ENCODE results near the gene PARL. TPM values are rescaled to one million over a fixed set of nuclear protein-coding genes. Genes with fewer than 3 reads are reported as not detected.

Gene PARL
- total and polyA plus RNA-seq, 8 donors = 39.6 to 58.3 (median 50.3) TPM

DNA sequence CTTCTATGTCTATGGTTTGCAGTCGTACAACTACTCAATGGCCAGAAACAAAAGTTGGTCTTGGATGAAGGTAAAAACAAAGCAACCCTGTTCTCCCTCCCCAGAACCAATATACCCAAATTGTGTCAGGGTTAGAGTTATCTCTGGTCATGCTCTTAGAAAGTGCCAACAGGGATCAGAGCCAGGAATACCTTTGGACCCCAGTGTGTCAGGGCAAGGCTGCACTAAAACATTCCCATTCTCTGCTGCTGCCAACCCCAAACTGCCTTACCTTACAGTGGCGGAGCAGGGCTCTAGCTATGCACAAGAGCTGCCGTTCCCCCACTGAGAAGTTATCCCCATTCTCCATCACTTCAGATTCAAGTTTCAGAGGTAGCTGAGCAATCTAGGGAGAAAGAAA, 42.4 kb upstream of the PARL start:
- no peak for DNase-seq
- Histone ChIP-seq H3K4me1 (no peaks in the 10 kb centered on the region), H3K27ac (no peak overlapping the region), H3K36me3 (peaks cover 0 to 70% of the 10 kb centered on the region in 2 donors), H3K27me3 (no peaks in the 10 kb centered on the region), H3K4me3 (no peak overlapping the region), H3K9me3 (no peaks in the 10 kb centered on the region)
- intact Hi-C loops (cut with DNase I) = no loop called here
- no peak for ATAC-seq
- TF ChIP-seq, protein P1, sequence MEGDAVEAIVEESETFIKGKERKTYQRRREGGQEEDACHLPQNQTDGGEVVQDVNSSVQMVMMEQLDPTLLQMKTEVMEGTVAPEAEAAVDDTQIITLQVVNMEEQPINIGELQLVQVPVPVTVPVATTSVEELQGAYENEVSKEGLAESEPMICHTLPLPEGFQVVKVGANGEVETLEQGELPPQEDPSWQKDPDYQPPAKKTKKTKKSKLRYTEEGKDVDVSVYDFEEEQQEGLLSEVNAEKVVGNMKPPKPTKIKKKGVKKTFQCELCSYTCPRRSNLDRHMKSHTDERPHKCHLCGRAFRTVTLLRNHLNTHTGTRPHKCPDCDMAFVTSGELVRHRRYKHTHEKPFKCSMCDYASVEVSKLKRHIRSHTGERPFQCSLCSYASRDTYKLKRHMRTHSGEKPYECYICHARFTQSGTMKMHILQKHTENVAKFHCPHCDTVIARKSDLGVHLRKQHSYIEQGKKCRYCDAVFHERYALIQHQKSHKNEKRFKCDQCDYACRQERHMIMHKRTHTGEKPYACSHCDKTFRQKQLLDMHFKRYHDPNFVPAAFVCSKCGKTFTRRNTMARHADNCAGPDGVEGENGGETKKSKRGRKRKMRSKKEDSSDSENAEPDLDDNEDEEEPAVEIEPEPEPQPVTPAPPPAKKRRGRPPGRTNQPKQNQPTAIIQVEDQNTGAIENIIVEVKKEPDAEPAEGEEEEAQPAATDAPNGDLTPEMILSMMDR (IDR thresholded peaks at IDR 0.05) = no peak

DNA sequence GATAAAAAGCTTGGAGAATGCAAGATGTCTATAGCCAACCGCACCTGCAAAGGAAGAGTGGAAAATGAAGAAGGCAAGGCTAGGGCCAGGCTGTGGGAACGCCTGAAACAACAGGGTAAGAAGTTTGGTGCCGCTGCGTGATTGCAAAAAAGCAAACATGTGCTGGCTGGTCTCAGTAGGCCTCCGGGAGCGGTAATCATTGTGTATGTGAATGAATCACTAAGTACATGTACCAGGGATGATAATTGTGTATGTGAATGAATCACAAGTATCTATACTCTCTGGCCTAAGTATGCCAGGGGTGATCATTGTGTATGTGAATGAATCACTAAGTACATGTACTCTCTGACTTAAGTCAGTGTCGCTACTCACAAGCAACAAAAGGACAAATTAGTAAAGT, 40.3 kb upstream of the PARL start:
- H3K4me3 ChIP-seq = no peak overlapping the region
- intact Hi-C loops (cut with DNase I) = no loop called here
- no peaks in the 10 kb centered on the region for H3K9me3 ChIP-seq
- no peak overlapping the region for H3K27ac ChIP-seq
- no peaks in the 10 kb centered on the region for H3K27me3 ChIP-seq
- TF ChIP-seq, protein P1 (IDR thresholded peaks at IDR 0.05) = no peak
- H3K4me1 ChIP-seq = no peaks in the 10 kb centered on the region
- DNase-seq = no peak
- ATAC-seq = no peak
- peaks cover 0 to 88% of the 10 kb centered on the region in 2 donors for H3K36me3 ChIP-seq

DNA sequence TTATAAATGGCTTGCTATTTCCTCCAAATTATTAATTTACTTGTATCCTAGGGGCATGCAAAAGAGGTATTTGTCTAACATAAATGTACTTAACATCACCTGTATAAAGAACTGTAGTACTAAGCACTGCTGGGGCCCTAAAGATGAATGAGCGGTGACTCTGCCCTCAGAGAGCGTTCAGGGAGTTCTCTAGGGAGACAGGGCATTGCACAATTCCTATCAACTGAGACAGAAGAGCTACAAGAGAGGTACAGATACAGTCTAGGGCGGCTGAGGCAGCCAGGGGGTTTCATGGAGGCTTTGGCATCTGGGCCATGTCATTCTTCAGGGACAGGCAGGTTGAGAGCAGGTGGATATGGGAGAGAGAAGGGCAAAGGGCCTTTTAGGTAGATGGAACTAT, 39.9 kb upstream of the PARL start:
- Histone ChIP-seq H3K4me3 (no peak overlapping the region), H3K36me3 (peaks cover 0 to 92% of the 10 kb centered on the region in 2 donors), H3K4me1 (no peaks in the 10 kb centered on the region), H3K9me3 (no peaks in the 10 kb centered on the region), H3K27ac (no peak overlapping the region), H3K27me3 (no peaks in the 10 kb centered on the region)
- intact Hi-C loops (cut with DNase I) = no loop called here
- ATAC-seq = no peak
- no peak for DNase-seq
- TF ChIP-seq, protein P1 (IDR thresholded peaks at IDR 0.05) = no peak

DNA sequence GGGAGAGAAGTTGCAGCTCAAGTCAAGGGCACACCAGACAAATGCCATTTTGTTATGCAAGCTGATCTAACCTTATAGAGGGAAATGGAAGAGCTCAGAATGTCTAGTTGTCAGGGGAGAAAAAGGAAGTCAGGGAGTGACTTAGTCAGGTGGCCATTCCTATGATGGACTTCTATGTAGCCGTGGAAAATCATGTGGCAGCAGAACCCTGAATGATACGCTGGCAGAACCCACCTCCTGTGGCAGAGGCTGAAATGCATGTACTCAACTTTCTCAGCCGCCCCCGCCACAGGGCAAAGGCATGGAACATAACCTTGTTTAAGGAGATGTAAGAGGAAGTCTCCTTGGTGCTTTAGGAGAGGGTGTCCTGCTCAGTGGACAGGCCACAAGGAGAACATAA, 37.7 kb upstream of the PARL start:
- intact Hi-C loops (cut with DNase I) = no loop called here
- no peaks in the 10 kb centered on the region for H3K27me3 ChIP-seq

DNA sequence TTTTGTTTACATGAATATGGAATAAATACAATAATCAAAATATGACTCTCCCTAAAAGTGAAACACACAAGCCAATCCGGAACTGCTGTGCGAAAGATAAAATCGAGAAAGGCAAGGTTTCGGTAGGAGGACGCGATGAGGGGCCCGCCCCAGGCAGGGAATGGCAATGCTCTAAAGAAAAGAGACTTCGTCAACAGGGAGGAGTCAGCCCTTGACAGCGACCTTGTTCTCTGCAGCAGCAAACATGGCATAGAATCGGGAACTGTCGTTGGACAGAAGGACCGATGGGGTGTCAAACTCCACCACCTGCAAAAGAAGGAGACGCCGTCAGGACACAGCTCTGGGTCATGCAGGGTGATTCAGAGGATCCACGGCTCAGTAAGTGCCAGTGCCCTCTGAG, 36.4 kb upstream of the PARL start:
- Histone ChIP-seq H3K27me3 (no peaks in the 10 kb centered on the region), H3K4me1 (no peaks in the 10 kb centered on the region), H3K36me3 (peaks cover 0 to 60% of the 10 kb centered on the region in 2 donors), H3K27ac (no peak overlapping the region), H3K4me3 (no peak overlapping the region), H3K9me3 (no peaks in the 10 kb centered on the region)
- ATAC-seq = no peak
- TF ChIP-seq, protein P1 (IDR thresholded peaks at IDR 0.05) = no peak
- intact Hi-C loops (cut with DNase I) = no loop called here
- no peak for DNase-seq

More for the DNA sequence above, 37.7 kb upstream of the PARL start:
- TF ChIP-seq, protein P1 (IDR thresholded peaks at IDR 0.05) = no peak
- DNase-seq = no peak
- Histone ChIP-seq H3K36me3 (peaks cover 0 to 73% of the 10 kb centered on the region in 2 donors), H3K4me1 (no peaks in the 10 kb centered on the region), H3K4me3 (no peak overlapping the region), H3K27ac (no peak overlapping the region), H3K9me3 (no peaks in the 10 kb centered on the region)
- ATAC-seq = no peak

All from left lung (tissue), 10 donors.